Measurements from ENCODE around the gene ACTR2. TPM values are rescaled to one million over a fixed set of nuclear protein-coding genes. Genes with fewer than 3 reads are reported as not detected.
"Not testable (repeated sequence)": the region's sequence is repeated elsewhere in the genome, so short reads cannot be mapped to it uniquely, and the experiment has no call there.

ACTR2 gene
- total RNA-seq, 1 donor from 2014 or later, result 187 TPM

DNA sequence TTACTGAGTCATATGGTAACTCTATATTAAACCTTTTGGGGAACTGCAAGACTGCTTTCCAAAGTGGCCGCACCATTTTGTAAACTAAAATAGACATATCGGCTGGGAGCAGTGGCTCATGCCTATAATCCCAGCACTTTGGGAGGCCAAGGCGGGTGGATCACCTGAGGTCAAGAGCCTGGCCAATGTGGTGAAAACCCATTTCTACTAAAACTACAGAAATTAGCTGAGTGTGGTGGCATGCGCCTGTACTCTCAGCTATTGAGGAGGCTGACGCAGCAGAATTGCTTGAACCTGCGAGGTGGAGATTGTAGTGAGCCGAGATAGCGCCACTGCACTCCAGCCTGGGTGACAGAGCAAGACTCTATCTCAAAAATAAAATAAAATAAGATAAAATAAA lies 6.4 kb upstream of the ACTR2 start:
- intact Hi-C loops (cut with DNase I); DNase-seq (ENCODE audit: low spot score); ATAC-seq: not testable (repeated sequence)

DNA sequence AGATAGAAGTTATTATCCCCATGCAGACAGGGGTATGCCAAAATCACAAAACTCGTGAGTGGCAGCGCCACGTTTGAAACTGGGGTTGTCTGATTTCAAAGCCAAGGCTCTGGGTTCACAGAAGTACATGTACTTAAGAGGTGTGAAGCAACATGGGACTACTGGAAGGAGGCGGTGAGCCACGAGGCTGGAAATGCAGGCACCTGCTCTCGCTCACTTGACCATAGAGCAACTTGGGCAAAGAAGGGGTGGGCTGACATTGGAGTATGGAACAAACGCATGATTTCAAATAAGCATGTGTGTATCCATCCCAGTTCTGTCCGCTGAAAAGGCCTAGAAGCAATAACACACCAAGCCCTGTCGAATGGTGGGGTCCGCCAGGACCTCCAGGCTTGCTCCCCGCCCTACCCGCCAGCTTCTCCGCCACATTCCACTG lies 593 bp upstream of the ACTR2 start:
- ATAC-seq (peak; percentile 33), DNase-seq (ENCODE audit: low spot score) (no peak)
- intact Hi-C loops (cut with DNase I), result no loop called here

DNA sequence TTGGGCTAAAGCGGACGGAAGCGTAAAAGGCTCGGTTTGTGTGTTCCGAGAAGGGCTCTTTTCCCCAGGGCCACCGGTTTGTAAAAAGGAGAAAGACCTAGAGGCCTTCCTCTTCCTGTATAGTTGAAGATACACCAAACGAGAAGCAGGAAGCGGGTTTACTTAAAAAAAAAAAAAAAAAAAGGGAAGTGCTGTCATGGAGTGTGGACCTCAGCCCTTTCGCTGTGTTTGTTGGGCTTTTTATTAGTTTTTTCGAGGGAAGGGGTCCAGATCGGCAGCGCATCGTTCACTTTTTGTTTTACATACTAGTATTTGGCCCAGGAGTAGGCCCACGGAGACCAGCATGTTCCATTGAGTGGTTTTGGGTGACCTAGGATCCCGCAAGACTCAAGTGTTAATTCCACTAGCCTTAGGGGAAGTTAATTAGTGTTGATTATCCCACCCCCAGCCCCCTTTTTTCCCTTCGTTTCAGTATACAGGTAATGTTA lies 676 bp downstream of the ACTR2 start:
- DNase-seq (ENCODE audit: low spot score) (no peak), ATAC-seq (peak; percentile 42)
- intact Hi-C loops (cut with DNase I), result no loop called here

DNA sequence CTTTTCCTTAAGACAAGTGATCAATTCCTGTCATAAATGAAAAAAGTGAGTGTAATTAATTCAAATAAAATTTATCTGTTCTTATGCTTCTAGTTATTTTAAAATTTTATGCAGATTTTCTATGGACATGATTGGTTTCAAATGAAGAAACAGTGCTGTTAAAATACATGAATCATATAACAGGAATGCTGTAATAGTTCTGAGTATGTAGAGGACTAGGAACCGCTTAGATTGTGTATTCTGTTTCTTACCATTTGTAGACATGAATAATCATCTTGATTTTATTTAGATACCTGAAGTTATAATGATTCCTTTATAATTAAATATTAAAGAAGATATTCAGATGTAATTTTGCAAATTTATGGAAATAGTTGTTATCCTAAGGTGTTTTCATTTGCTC lies 3.5 kb downstream of the ACTR2 start:
- DNase-seq (ENCODE audit: low spot score) (no peak), ATAC-seq (no peak)
- intact Hi-C loops (cut with DNase I), result no loop called here

DNA sequence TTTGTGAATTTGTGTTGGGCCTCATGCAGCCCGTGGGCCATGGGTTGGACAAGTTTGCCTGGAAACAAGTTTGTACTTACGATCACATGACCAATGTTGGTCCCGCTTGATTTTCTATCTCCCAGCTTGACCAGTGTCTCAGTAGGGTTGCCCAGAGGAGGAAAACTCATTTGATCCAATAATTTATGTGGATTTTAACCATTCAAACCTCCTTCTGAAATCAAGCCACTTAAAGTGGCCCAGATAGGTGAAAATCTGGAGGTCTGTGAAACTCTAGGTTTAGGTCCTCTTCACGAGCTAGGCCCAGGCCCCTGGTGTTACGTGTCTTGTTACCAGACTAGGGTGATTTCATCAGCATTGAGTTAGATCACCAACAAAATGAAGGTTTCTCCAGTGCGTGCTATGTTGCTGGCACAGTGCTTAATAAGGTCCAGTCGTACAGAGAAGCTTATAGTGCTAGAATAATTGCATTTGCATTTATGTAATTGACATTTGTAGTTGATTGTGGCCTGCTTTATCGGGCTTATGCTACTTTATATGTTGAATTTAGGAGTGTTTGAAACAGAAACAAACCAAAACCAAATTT lies 4.4 kb downstream of the ACTR2 start:
- DNase-seq (ENCODE audit: low spot score), result no peak
- ATAC-seq, result no peak
- intact Hi-C loops (cut with DNase I), result no loop called here

DNA sequence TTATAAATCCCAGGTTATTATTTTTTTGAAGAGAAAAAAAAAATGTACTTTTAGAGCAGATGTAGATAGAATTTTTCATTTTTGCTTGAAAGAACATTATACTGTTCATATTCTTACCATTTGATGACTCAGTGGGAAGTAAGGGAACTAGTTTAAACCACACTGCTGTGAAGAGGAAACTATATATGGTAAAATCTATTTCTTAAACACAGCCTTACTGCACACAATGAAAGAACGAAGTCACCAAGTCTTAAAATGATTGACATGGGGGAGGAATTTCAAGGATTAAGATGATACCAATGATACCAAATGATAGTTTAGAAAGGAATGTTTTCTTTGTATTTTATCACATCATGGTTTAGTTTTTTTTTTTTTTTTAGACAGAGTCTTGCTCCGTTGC lies 5.0 kb downstream of the ACTR2 start:
- DNase-seq (ENCODE audit: low spot score) (no peak), ATAC-seq (no peak)
- intact Hi-C loops (cut with DNase I), result no loop called here

DNA sequence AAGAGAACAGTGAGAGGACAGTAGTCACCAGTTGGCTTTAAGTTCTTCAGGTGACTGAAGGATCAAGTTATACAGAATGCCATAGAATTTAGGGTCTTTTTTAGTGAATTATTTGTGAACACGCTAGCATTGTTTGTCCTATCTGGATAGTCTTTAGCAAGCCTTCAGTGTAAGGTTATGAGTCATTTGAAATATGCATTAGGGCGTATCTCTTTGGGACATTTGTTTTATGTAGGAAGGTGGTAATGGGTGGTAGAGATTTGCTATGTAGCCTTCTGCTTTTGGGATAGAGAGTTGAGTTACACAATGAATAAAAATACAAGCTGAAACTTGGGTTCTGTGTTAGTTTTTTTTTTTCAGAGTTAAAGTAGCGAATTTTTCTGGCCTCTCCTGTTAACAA lies 13.0 kb downstream of the ACTR2 start:
- ATAC-seq, result no peak
- no peak for DNase-seq (ENCODE audit: low spot score)
- intact Hi-C loops (cut with DNase I), result no loop called here

DNA sequence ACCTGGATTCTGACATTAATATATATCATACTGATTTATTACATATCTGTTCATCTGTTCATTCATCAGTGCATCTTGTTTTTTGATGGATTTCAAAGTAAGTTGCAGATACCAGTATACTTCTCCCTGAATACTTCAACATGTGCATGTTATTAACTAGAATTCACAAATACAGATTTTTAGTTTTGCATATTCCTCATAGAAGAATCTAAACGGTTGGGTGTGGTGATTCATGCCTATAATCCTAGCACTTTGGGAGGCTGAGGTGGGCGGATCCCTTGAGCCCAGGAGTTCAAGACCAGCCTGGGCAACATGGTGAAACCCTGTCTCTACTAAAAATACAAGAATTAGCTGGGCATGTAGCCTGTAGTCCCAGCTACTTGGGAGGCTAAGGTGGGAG lies 16.8 kb downstream of the ACTR2 start:
- DNase-seq (ENCODE audit: low spot score); intact Hi-C loops (cut with DNase I); ATAC-seq: not testable (repeated sequence)

DNA sequence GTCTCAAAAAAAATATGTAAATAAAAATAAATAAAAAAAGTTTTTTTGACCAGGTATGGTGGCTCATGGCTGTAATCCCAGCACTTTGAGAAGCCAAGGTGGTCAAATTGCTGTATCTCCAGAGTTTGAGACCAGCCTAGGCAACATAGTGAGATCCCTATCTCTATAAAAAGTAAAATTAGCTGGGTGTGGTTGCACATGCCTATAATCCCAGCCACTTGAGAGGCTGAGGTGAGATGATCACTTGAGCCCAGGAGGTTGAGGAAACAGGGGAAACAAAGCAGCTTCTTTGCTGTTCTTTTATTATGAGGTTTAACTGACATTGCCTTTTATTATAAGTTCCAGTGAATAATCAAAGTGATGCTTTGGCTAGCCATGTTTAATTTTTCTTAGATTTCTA lies 25.0 kb downstream of the ACTR2 start:
- DNase-seq (ENCODE audit: low spot score), result no peak
- ATAC-seq, result no peak

DNA sequence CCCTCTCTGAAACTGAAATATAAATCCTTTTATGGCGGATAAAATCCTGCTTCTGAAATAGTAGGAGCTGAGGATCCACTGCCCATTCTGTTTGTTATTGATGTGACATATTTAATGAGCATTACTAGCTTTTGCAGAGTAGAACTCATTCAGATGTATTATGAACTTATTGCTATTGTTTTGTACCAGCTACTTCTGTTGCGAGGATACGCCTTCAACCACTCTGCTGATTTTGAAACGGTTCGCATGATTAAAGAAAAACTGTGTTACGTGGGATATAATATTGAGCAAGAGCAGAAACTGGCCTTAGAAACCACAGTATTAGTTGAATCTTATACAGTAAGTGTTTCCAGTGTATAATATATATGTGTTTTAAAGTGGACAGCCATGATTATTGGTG lies 27.7 kb downstream of the ACTR2 start:
- no peak for ATAC-seq
- intact Hi-C loops (cut with DNase I), result no loop called here
- no peak for DNase-seq (ENCODE audit: low spot score)

More for the DNA sequence above, 25.0 kb downstream of the ACTR2 start:
- intact Hi-C loops (cut with DNase I), result no loop called here

DNA sequence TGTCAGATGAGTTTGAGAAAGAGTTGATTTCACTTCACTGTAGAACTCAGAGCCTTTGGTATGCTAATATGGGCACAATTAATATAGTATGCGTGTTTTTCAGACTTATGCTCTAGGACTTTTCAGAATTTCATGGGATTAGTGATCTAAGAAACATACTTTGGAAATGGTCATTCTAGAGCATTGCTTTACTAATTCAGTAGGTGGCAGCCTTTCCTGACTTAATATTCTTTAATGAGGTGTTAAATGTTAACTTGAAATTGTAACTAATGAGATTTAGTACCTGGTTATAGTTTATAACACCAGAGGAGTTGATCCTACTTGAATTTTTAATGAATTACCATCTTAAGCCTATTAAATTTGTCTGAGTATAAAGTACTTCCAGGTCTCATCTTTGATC lies 28.4 kb downstream of the ACTR2 start:
- ATAC-seq, result no peak
- no peak for DNase-seq (ENCODE audit: low spot score)
- intact Hi-C loops (cut with DNase I), result no loop called here

DNA sequence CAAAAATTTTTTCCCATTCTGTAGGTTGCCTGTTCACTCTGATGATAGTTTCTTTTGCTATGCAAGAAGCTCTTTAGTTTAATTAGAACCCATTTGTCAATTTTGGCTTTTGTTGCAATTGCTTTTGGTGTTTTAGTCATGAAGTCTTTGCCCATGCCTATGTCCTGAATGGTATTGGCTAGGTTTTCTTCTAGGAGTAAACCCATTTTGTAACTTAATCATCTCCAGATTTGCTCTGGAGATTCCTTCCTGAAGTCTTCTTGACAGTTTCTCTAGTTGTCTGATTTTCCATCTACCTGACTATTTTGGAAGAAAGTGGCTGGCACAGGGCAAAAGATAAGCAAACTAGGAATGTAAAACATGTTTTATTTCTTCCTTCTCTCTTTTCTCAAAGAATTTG lies 30.2 kb downstream of the ACTR2 start:
- ATAC-seq; DNase-seq (ENCODE audit: low spot score); intact Hi-C loops (cut with DNase I): not testable (repeated sequence)

DNA sequence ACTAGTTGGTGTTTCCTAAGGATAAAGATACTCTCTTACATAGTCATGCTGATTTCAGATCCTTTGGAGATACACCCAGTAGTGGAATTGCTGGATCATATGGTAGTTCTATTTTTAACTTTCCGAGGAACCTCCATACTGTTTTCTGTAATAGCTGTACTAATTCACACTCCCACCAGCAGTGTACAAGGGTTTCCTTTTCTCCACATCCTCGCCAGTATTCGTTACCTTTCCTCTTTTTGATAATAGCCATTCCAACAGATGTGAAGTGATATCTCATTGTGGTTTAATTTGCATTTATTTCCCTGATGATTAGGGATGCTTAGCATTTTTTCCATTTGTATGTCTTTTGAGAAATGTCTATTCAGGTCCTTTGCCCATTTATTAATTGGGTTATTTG lies 34.0 kb downstream of the ACTR2 start:
- ATAC-seq (no peak), DNase-seq (ENCODE audit: low spot score) (no peak)
- intact Hi-C loops (cut with DNase I), result loop anchor here (5.0 kb wide), 1 partner anchor 291 kb away; no protein-coding TSS in a partner anchor

DNA sequence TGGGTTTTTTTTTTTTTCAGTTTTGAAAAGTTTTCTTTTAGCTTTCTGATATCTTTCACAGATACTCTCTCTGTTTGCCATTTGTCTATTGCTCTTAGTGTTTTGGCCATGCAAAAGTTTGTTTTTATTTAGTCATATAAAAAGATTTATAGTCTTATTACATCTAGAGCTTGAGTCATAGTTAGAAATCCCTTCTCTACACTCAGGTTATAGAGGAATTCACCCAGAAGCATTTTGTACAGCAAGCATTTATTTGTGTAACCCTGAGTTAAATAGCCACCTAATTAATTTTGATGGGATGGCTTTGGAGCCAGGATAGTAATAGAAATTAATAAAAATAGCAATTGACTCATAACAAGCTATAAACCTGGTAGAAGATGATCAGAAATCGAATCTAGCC lies 35.6 kb downstream of the ACTR2 start:
- intact Hi-C loops (cut with DNase I), result loop anchor here (5.0 kb wide), 1 partner anchor 289 kb away; no protein-coding TSS in a partner anchor
- no peak for ATAC-seq
- DNase-seq (ENCODE audit: low spot score), result no peak

DNA sequence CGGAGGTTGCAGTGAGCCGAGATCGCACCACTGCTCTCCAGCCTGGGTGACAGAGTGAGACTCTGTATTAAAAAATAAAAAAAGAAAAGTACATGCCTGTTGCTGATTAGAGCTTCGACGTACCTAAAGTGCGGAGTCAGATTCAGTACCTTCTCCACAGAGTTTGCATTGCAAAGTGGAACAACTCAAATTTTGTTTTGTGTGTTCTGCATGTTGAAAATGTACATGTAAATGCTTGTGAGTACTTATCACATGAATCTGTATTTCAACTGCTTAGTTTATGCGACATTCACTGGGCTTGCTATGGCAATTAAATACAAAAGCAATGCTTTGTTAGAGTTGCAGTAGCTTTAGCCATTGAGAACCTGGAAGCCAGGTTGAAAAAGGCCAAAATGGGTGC lies 36.4 kb downstream of the ACTR2 start:
- no peak for ATAC-seq
- DNase-seq (ENCODE audit: low spot score), result no peak
- intact Hi-C loops (cut with DNase I), result loop anchor here (5.0 kb wide), 1 partner anchor 288 kb away; no protein-coding TSS in a partner anchor

DNA sequence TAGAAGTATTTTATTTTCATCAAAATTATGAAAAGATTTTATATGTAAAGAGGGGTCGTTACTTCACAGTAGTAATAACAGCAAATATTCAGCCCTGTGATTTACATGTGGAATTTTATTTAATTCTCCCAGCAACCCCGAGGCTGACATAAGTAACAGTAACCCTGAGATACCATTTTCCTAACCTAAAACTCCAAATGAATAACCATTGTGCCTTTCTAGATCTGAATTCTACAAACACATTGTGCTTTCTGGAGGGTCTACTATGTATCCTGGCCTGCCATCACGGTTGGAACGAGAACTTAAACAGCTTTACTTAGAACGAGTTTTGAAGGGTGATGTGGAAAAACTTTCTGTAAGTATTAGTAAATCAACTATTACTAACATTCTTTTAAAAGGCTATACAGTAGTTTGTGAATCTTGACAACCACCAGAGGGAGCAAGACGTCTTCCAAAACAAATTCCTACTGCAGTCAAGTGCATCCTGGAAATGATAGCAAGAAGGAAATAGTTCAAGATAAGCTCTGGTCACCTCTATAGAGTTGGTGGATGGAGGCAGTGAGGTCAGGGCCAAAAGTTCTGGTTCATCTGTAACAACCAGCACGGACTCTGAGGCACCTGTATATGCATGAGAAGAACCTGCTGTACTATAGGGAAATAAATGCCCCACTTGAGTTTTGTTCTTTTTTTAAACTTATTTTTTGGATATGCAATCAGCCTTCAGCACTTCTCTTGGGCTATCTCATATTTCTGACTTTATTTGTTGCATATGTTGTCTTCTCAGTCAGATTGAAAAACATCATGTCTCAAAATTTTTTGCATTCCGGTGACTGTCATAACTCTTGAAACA lies 37.4 kb downstream of the ACTR2 start:
- intact Hi-C loops (cut with DNase I), result loop anchor here (5.0 kb wide), 1 partner anchor 287 kb away; no protein-coding TSS in a partner anchor
- no peak for DNase-seq (ENCODE audit: low spot score)
- peak; percentile 88 for ATAC-seq

DNA sequence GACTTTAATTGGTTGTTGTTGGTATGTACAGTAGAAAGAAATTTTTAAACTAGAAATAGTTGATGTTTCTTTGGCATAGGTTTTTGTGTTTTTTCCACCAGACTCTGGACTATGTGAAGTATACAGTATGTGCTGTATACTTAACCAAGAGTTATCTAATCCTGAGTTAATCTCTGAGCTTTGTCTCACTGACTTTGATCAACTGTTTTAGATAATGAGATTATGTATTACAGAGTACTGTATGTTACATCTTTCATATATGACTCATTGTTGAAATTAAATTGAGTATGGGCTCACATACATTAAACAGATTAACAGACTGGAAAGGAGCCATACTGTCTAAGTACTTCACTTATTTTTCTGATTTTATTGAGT lies 38.0 kb downstream of the ACTR2 start:
- DNase-seq (ENCODE audit: low spot score) (no peak), ATAC-seq (no peak)
- intact Hi-C loops (cut with DNase I), result no loop called here

DNA sequence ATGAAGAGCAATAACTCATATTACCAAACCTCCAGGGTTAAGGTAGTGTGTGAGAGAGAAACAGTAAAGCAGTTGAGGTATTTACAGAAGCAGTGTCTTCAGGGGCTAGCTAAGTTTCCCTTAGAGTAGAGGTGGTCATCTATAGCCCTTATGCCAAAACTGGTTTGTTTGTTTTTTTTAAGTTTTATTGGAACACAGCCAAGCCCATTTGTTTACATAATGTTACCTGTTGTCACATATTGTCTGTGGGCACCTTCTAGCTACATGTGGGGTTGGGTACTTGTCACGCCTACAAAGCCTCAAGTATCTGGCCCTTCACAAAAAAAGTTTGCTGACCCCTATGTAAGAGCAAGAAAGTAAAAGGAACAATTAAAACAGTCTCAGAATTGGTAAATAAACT lies 39.4 kb downstream of the ACTR2 start:
- ATAC-seq (no peak), DNase-seq (ENCODE audit: low spot score) (no peak)
- intact Hi-C loops (cut with DNase I), result no loop called here

DNA sequence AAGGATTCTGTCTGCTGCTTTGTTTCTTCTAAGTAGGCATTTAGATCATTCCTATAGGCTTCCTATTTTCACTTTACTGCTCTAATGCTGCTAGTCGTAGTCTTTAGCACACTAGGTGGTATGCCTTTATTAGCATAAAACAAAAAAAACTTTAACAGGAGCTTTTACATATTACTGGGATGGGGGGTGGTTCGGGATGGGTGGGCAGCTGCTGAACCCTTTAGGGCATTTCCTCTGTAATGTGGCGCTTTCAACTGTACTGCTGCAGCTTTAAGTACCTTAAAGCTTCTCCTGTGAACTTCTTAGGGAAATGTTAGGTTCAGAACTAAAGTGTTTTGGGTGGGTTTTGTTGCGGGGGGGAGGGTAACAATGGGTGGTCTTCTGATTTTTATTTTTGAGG lies 41.3 kb downstream of the ACTR2 start:
- intact Hi-C loops (cut with DNase I), result no loop called here
- DNase-seq (ENCODE audit: low spot score) (no peak), ATAC-seq (no peak)

DNA sequence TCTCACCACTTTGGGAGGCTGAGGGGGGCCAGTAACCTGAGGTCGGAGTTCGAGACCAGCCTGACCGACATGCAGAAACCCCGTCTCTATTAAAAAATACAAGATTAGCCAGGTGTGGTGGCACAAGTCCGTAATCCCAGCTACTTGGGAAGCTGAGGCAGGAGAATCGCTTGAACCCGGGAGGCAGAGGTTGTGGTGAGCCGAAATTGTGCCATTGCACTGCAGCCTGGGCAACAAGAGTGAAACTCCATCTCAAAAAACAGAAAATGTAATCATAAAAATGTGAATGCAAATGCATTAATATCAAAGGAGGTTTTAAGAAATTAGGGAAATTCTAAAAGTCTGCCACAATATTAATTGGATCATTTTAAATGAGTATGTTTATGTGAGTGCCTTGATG lies 45.7 kb downstream of the ACTR2 start:
- ATAC-seq (no peak), DNase-seq (ENCODE audit: low spot score) (no peak)
- intact Hi-C loops (cut with DNase I), result no loop called here
